ENCODE data around the gene PRM3. TPM values are rescaled to one million over a fixed set of nuclear protein-coding genes. Genes with fewer than 3 reads are reported as not detected.

The PRM3 gene
- total RNA-seq, 1 experiment from 2014 or later, result not detected

DNA sequence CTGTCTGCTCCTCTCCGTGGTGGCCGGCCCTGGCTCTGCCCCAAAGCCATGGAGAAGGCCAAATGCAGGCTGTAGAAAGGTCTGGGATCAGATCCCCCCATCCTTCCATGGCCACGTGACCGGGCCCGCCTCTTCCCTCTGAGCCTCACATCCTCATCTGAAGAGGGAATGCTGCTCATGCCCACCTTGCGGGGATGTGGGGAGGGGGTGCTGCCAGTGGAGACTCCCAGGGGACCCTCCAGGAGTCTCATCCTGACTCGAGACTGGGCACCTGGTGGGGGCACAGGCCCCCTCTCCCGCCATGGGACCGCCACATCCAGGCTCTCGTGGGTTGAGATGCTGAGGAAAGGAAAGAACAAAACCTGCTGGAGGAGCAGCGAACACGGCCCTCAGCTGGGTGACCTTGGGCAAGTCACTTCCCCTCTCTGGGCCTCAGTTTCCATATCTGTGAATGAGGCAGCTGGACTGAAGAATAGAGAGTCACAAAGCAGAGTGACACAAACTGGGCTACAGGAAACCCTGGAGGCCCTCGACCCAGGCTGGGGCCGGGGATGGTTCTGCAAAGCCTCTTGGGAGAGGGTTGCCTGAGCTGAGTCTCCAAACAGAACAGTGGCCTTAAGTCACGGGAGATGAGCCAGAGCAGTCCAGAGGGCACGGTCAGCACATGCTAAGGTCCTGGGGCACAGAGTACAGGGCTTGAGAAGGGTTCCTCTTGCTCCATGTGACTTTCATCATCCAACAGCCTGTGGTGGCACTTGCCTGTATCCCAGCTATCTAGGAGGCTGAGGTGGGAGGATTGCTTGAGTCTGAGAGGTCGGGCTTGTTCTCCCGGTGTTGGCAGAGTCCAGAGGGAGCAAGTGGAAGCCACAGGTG lies 47.5 kb downstream of the PRM3 start:
- H3K27me3 ChIP-seq (ENCODE audit: insufficient read depth, low read length), result no peaks in the 10 kb centered on the region
- no peak overlapping the region for H3K4ac ChIP-seq (ENCODE audit: low read depth, low read length)
- H3K23ac ChIP-seq (ENCODE audit: insufficient read length, low read depth, low read length), result no peak overlapping the region
- H3K56ac ChIP-seq (ENCODE audit: insufficient read length, low read depth, low read length), result no peak overlapping the region
- no peak overlapping the region for H3K27ac ChIP-seq (ENCODE audit: insufficient read length, low read depth, low read length)
- no peak overlapping the region for H4K5ac ChIP-seq (ENCODE audit: insufficient read length, low read depth, low read length)
- H2BK12ac ChIP-seq (ENCODE audit: insufficient read length, low read depth, low read length), result no peak overlapping the region
- no peak overlapping the region for H2BK5ac ChIP-seq (ENCODE audit: insufficient read length, low read length)
- H3K4me1 ChIP-seq (ENCODE audit: insufficient read depth, low read length), result no peaks in the 10 kb centered on the region
- H4K8ac ChIP-seq (replicated peaks; ENCODE audit: insufficient read length, low read depth, low read length), result no peak overlapping the region
- no peak for DNase-seq
- no peak overlapping the region for H3T11ph ChIP-seq (ENCODE audit: low read length)
- no peak overlapping the region for H4K91ac ChIP-seq (ENCODE audit: insufficient read length, low read depth, low read length)
- TF ChIP-seq, protein P1, sequence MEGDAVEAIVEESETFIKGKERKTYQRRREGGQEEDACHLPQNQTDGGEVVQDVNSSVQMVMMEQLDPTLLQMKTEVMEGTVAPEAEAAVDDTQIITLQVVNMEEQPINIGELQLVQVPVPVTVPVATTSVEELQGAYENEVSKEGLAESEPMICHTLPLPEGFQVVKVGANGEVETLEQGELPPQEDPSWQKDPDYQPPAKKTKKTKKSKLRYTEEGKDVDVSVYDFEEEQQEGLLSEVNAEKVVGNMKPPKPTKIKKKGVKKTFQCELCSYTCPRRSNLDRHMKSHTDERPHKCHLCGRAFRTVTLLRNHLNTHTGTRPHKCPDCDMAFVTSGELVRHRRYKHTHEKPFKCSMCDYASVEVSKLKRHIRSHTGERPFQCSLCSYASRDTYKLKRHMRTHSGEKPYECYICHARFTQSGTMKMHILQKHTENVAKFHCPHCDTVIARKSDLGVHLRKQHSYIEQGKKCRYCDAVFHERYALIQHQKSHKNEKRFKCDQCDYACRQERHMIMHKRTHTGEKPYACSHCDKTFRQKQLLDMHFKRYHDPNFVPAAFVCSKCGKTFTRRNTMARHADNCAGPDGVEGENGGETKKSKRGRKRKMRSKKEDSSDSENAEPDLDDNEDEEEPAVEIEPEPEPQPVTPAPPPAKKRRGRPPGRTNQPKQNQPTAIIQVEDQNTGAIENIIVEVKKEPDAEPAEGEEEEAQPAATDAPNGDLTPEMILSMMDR (conservative IDR thresholded peaks at IDR 0.05), result no peak
- H3K14ac ChIP-seq (ENCODE audit: insufficient read depth, low read length), result no peak overlapping the region
- no peaks in the 10 kb centered on the region for H3K9me3 Mint-ChIP-seq
- peaks cover 6% of the 10 kb centered on the region; the same call in 1 of the 2 replicates for H3K27me3 Mint-ChIP-seq (ENCODE audit: low read depth)
- H3K27ac Mint-ChIP-seq, result peak overlapping the region in 1 of 3 experiments; percentile 77; a peak in 1 of 7 replicates
- no peaks in the 10 kb centered on the region for H3K36me3 Mint-ChIP-seq (ENCODE audit: insufficient read depth in 1 of 3, low read depth in 3 of 3)
- no peak overlapping the region for H2BK20ac ChIP-seq (ENCODE audit: low read depth, low read length, poor library complexity, severe bottlenecking)
- no peak overlapping the region for H2BK15ac ChIP-seq (ENCODE audit: low read depth, low read length)
- no CpG with 5 or more reads among the region's 18 CpGs for whole genome bisulfite sequencing (ENCODE audit: extremely low coverage, insufficient read length, low lambda C conversion rate)
- H2BK120ac ChIP-seq (ENCODE audit: low read depth, low read length, poor library complexity, severe bottlenecking), result no peak overlapping the region
- H3K79me1 ChIP-seq (ENCODE audit: insufficient read depth, low read depth, low read length, poor library complexity, severe bottlenecking), result no peaks in the 10 kb centered on the region
- H4K20me1 ChIP-seq (ENCODE audit: control insufficient read depth, insufficient read depth, insufficient read length), result no peaks in the 10 kb centered on the region
- H3K9ac ChIP-seq (ENCODE audit: extremely low read depth, insufficient read length, low read length), result no peak overlapping the region
- H3K4me2 ChIP-seq (ENCODE audit: insufficient read depth, insufficient read length, low read length), result no peak overlapping the region
- H2AFZ ChIP-seq (ENCODE audit: low read length), result no peak overlapping the region
- H3K4me3 Mint-ChIP-seq, result no peak overlapping the region
- H3K23me2 ChIP-seq (ENCODE audit: insufficient read length, low read depth, low read length, poor library complexity, severe bottlenecking), result no peaks in the 10 kb centered on the region
- no peak overlapping the region for H2AK5ac ChIP-seq (ENCODE audit: insufficient read length, low read length)
- no peak overlapping the region for H3K18ac ChIP-seq (ENCODE audit: insufficient read length, low read depth, low read length)
- H3K79me2 ChIP-seq (ENCODE audit: insufficient read depth, low read length), result no peaks in the 10 kb centered on the region
- 0 out of 4 replicates have a peak, but pooled peaks cover 2 to 5% of the 10 kb centered on the region in 2 experiments for H3K4me1 Mint-ChIP-seq
- H3K9me3 ChIP-seq (ENCODE audit: control insufficient read depth, low read depth, low read length), result no peaks in the 10 kb centered on the region

All from H9 (cell line).